Lung (tissue), 12 donors: ENCODE measurements around the gene TRIM13. TPM values are rescaled to one million over a fixed set of nuclear protein-coding genes. Genes with fewer than 3 reads are reported as not detected.
A peak's percentile ranks its signal among the peaks of the same experiment; 100 is the strongest.

ENCODE experiments used
- ATAC-seq: fragments of 200-7000 bp; cut with Tn5 transposase; one replicate; pipeline ENCODE4 v1.9.1; 2020; ENCODE audit warnings: moderate number of reproducible peaks; ENCODE audit not compliant: insufficient read depth, low FRiP score
- DNase-seq, 3 donors: peaks; one replicate each; pipeline ENCODE4 v3.0.0-alpha.2; 2013 to 2017
- H3K27ac ChIP-seq, 2 donors: one replicate each; pipeline ENCODE4 v1.5.1; 2013; ENCODE audit warnings: mild to moderate bottlenecking in 2 of 2, moderate library complexity in 2 of 2, control low read depth in 1 of 2, inconsistent platforms in 1 of 2, low read depth in 1 of 2, low read length in 1 of 2
- H3K27me3 ChIP-seq, 3 donors: one replicate each; pipeline ENCODE4 v1.5.1; 2013; ENCODE audit warnings: low read length in 2 of 3; ENCODE audit not compliant: control insufficient read depth in 3 of 3, insufficient read depth in 3 of 3
- H3K36me3 ChIP-seq, 4 donors: one replicate each; pipeline ENCODE4 v1.5.1; 2013; ENCODE audit warnings: low read length in 4 of 4, mild to moderate bottlenecking in 1 of 4, moderate library complexity in 1 of 4; ENCODE audit not compliant: control insufficient read depth in 4 of 4, insufficient read depth in 4 of 4
- H3K4me1 ChIP-seq, 5 donors: one replicate each; pipeline ENCODE4 v1.5.1; 2013; ENCODE audit warnings: low read length in 5 of 5, mild to moderate bottlenecking in 2 of 5, moderate library complexity in 1 of 5; ENCODE audit not compliant: control insufficient read depth in 5 of 5, insufficient read depth in 5 of 5
- H3K4me3 ChIP-seq: one replicate; pipeline ENCODE4 v1.5.1; 2013; ENCODE audit warnings: mild to moderate bottlenecking, control low read depth, moderate library complexity
- H3K9ac ChIP-seq, 2 donors: one replicate each; pipeline ENCODE4 v1.5.1; 2013; ENCODE audit warnings: low read length in 2 of 2, control low read depth in 1 of 2; ENCODE audit not compliant: insufficient read depth in 1 of 2
- H3K9me3 ChIP-seq, 4 donors: one replicate each; pipeline ENCODE4 v1.5.1; 2013; ENCODE audit warnings: low read length in 3 of 4, mild to moderate bottlenecking in 1 of 4, moderate library complexity in 1 of 4; ENCODE audit not compliant: control insufficient read depth in 4 of 4, insufficient read depth in 3 of 4
- CTCF ChIP-seq: IDR thresholded peaks from 2 replicates; pipeline ENCODE4 v1.5.1; 2012; ENCODE audit warnings: mild to moderate bottlenecking; ENCODE audit errors: control extremely low read depth, extremely low read depth
- WGBS, 2 donors: extraction: QIAGEN DNeasy Blood & Tissue Kit; methylation state at CpG; one replicate each; pipeline ENCODE4 v1.1.7; 2013; 5-methylcytosine and 5-hydroxymethylcytosine counted together
- polyA plus RNA-seq, 2 donors: library from polyadenylated mRNA; stranded (reverse); fragments of 200-250 nt; gene quantifications; one replicate each; pipeline ENCODE4 v1.2.1, GENCODE V29; 2013
- total RNA-seq, 2 donors: library from RNA; depleted of rRNA in 1 of 2; stranded (reverse); fragments of >200 nt in 1 of 2; gene quantifications; one replicate each; pipeline ENCODE4 v1.2.1, GENCODE V29; 2014 to 2021
- donor health status: control.
- donor health status: control.
- donor health status: Bipolar disorder and iron deficiency.
- donor health status: healthy.
- donor health status: DM: yes; HTN: yes; CAD: no.

Gene TRIM13
- total and polyA plus RNA-seq, 4 donors = 14.9 to 45.4 (median 30.2) TPM

GRCh38 chr13:50030315-50030714 lies 33.5 kb downstream of the TRIM13 start:
- no peaks in the 10 kb centered on the region for H3K9me3 ChIP-seq
- TF ChIP-seq CTCF = no peak
- whole genome bisulfite sequencing, 2 donors = 87 to 91% methylated on average over 3 of the region's 3 CpGs

DNA sequence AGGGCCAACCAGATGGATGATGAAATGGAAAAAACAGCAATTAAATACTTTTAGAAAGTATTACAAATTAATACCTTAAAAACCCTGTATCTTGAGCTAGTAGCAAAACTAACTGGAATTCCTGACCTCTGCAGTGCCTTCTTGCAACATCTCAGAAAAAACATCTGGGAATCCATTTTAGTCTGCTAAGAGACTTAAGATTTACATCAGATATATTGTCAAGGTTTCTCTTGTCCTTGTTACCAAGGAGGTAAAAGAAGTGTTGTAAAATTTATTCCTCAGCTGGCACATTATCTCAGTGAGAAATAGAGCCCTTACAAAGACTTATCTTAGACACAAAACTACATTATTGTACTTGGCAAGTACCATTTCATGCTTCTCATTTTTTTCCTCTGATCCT lies 36.9 kb downstream of the TRIM13 start:
- peak in 2 of 3 donors; percentile 39 for DNase-seq

More at GRCh38 chr13:50030315-50030714, 33.5 kb downstream of the TRIM13 start:
- Histone ChIP-seq H3K27ac (no peak overlapping the region), H3K4me1 (peaks cover 0 to 8% (median 0%) of the 10 kb centered on the region in 5 donors), H3K4me3 (no peak overlapping the region), H3K36me3 (peaks cover 0 to 5% (median under 1%) of the 10 kb centered on the region in 4 donors), H3K27me3 (no peaks in the 10 kb centered on the region), H3K9ac (no peak overlapping the region)
- ATAC-seq (no peak), DNase-seq (no peak)

GRCh38 chr13:50037788-50038187 lies 40.9 kb downstream of the TRIM13 start:
- ATAC-seq (no peak), DNase-seq (peak in 2 of 3 donors; percentile 25 to 26)
- no peaks in the 10 kb centered on the region for H3K27me3 ChIP-seq
- H3K36me3 ChIP-seq = peaks cover 0 to 8% (median 2%) of the 10 kb centered on the region in 4 donors
- no peaks in the 10 kb centered on the region for H3K9me3 ChIP-seq
- no peak overlapping the region for H3K4me3 ChIP-seq
- H3K27ac ChIP-seq = no peak overlapping the region
- H3K9ac ChIP-seq = no peak overlapping the region
- TF ChIP-seq CTCF = no peak
- H3K4me1 ChIP-seq = no peaks in the 10 kb centered on the region

More for the DNA sequence above, 36.9 kb downstream of the TRIM13 start:
- no peak overlapping the region for H3K9ac ChIP-seq
- ATAC-seq = no peak
- H3K9me3 ChIP-seq = no peaks in the 10 kb centered on the region
- no peaks in the 10 kb centered on the region for H3K36me3 ChIP-seq
- TF ChIP-seq CTCF = no peak
- no peak overlapping the region for H3K27ac ChIP-seq
- no peak overlapping the region for H3K4me3 ChIP-seq
- H3K27me3 ChIP-seq = no peaks in the 10 kb centered on the region
- no peaks in the 10 kb centered on the region for H3K4me1 ChIP-seq

DNA sequence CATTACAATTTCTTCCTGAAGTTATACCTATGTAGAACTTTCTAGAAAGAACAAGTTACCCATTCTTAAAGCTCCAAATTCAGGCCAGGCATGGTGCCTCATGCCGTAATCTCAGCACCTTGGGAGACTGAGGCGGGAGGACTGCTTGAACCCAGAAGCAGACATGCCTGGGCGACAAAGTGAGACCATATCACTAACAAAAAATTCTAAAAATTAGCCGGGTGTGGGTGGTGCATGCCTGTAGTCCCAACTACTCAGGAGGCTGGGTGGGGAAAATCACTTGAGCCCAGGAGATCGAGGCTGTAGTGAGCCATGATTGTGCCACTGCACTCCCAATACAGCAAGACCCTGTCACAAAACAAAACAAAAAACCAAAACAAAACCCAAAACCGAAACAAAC lies 41.4 kb downstream of the TRIM13 start:
- Histone ChIP-seq H3K36me3 (peaks cover 0 to 8% (median 2%) of the 10 kb centered on the region in 4 donors), H3K9ac (no peak overlapping the region), H3K9me3 (no peaks in the 10 kb centered on the region), H3K27me3 (no peaks in the 10 kb centered on the region), H3K27ac (no peak overlapping the region), H3K4me1 (peaks cover 0 to 3% (median 0%) of the 10 kb centered on the region in 5 donors), H3K4me3 (no peak overlapping the region)
- no peak for DNase-seq
- no peak for ATAC-seq
- no peak for TF ChIP-seq CTCF
- 97% methylated on average over 6 of the region's 6 CpGs for WGBS, 2 donors
